ENCODE data around the gene STK10. TPM values are rescaled to one million over a fixed set of nuclear protein-coding genes. Genes with fewer than 3 reads are reported as not detected.

STK10 gene
- total and polyA plus RNA-seq, 4 donors, result 2.8 to 21.7 (median 7.7) TPM

DNA sequence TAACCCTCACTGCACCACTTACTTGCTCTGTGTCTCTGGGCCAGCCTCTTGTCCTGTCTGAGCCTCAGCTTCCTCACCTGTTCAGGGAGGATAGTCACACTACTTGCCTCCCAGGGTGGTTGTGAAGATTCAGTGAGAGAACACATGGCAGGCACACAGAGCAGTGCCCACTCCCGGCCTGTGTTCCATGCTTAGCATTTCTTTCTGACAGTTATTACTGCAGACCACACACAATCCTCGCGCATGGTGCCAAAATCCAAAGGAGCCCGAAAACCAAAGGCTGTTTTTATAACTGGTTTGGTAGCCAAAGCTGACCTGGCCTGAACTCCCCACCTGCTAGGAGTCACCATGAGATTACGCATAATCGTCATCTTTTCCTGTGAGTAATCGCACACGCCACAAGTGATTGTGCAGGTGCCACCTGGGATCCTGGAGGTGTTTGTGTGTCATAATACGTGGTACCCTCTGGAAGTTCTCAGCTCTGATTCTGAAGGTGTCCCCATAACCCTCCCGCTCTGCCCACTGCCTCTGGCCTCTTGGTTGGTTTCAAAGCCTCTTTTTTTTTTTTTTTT is 97.0 kb downstream of the STK10 start:
- Histone ChIP-seq H3K4me1 (ENCODE audit: control insufficient read depth in 4 of 4, insufficient read depth in 4 of 4, low read length in 3 of 4) (no peaks in the 10 kb centered on the region), H3K9ac (ENCODE audit: low read depth in 1 of 2, low read length in 2 of 2) (no peak overlapping the region), H3K27me3 (ENCODE audit: control insufficient read depth in 4 of 4, insufficient read depth in 4 of 4, low read length in 3 of 4) (no peaks in the 10 kb centered on the region), H3K9me3 (ENCODE audit: control insufficient read depth in 4 of 4, low read length in 3 of 4) (no peaks in the 10 kb centered on the region), H3K4me3 (ENCODE audit: low read depth in 1 of 3, low read length in 3 of 3) (no peak overlapping the region), H3K27ac (ENCODE audit: low read depth in 1 of 2, low read length in 2 of 2) (no peak overlapping the region), H3K36me3 (ENCODE audit: control insufficient read depth in 4 of 4, insufficient read depth in 3 of 4, low read depth in 1 of 4, low read length in 3 of 4) (peaks cover 0 to 5% (median 2%) of the 10 kb centered on the region in 4 donors)
- TF ChIP-seq, protein P1, sequence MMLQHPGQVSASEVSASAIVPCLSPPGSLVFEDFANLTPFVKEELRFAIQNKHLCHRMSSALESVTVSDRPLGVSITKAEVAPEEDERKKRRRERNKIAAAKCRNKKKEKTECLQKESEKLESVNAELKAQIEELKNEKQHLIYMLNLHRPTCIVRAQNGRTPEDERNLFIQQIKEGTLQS (IDR thresholded peaks at IDR 0.05), result no peak
- TF ChIP-seq REST (IDR thresholded peaks at IDR 0.05) (no peak), RAD21 (IDR thresholded peaks at IDR 0.05) (no peak), SP1 (IDR thresholded peaks at IDR 0.05) (no peak), JUND (IDR thresholded peaks at IDR 0.05) (no peak), HNF4G (IDR thresholded peaks at IDR 0.05) (no peak)
- TF ChIP-seq, protein P2, sequence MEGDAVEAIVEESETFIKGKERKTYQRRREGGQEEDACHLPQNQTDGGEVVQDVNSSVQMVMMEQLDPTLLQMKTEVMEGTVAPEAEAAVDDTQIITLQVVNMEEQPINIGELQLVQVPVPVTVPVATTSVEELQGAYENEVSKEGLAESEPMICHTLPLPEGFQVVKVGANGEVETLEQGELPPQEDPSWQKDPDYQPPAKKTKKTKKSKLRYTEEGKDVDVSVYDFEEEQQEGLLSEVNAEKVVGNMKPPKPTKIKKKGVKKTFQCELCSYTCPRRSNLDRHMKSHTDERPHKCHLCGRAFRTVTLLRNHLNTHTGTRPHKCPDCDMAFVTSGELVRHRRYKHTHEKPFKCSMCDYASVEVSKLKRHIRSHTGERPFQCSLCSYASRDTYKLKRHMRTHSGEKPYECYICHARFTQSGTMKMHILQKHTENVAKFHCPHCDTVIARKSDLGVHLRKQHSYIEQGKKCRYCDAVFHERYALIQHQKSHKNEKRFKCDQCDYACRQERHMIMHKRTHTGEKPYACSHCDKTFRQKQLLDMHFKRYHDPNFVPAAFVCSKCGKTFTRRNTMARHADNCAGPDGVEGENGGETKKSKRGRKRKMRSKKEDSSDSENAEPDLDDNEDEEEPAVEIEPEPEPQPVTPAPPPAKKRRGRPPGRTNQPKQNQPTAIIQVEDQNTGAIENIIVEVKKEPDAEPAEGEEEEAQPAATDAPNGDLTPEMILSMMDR (IDR thresholded peaks at IDR 0.05; ENCODE audit: low read depth, low read length, missing input control), result no peak
- TF ChIP-seq, protein P3, sequence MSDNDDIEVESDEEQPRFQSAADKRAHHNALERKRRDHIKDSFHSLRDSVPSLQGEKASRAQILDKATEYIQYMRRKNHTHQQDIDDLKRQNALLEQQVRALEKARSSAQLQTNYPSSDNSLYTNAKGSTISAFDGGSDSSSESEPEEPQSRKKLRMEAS (IDR thresholded peaks at IDR 0.05), result no peak
- TF ChIP-seq, protein P4, sequence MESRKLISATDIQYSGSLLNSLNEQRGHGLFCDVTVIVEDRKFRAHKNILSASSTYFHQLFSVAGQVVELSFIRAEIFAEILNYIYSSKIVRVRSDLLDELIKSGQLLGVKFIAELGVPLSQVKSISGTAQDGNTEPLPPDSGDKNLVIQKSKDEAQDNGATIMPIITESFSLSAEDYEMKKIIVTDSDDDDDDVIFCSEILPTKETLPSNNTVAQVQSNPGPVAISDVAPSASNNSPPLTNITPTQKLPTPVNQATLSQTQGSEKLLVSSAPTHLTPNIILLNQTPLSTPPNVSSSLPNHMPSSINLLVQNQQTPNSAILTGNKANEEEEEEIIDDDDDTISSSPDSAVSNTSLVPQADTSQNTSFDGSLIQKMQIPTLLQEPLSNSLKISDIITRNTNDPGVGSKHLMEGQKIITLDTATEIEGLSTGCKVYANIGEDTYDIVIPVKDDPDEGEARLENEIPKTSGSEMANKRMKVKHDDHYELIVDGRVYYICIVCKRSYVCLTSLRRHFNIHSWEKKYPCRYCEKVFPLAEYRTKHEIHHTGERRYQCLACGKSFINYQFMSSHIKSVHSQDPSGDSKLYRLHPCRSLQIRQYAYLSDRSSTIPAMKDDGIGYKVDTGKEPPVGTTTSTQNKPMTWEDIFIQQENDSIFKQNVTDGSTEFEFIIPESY (IDR thresholded peaks at IDR 0.05), result no peak
- WGBS, result 96% methylated on average over 10 of the region's 10 CpGs
- no peak for DNase-seq (ENCODE audit: low spot score)

GRCh38 chr5:172089298-172090117 is 98.5 kb downstream of the STK10 start:
- Histone ChIP-seq H3K27me3 (ENCODE audit: control insufficient read depth in 4 of 4, insufficient read depth in 4 of 4, low read length in 3 of 4) (no peaks in the 10 kb centered on the region), H3K4me3 (ENCODE audit: low read depth in 1 of 3, low read length in 3 of 3) (no peak overlapping the region), H3K36me3 (ENCODE audit: control insufficient read depth in 4 of 4, insufficient read depth in 3 of 4, low read depth in 1 of 4, low read length in 3 of 4) (peaks cover 0 to 5% (median 2%) of the 10 kb centered on the region in 4 donors), H3K27ac (ENCODE audit: low read depth in 1 of 2, low read length in 2 of 2) (no peak overlapping the region), H3K9me3 (ENCODE audit: control insufficient read depth in 4 of 4, low read length in 3 of 4) (no peaks in the 10 kb centered on the region), H3K9ac (ENCODE audit: low read depth in 1 of 2, low read length in 2 of 2) (no peak overlapping the region), H3K4me1 (ENCODE audit: control insufficient read depth in 4 of 4, insufficient read depth in 4 of 4, low read length in 3 of 4) (no peaks in the 10 kb centered on the region)
- 96% methylated on average over 7 of the region's 7 CpGs for WGBS
- no peak for TF ChIP-seq GABPA (IDR thresholded peaks at IDR 0.05 in 1 of 2, conservative IDR thresholded peaks at IDR 0.05 in 1 of 2)
- TF ChIP-seq HNF4A (conservative IDR thresholded peaks at IDR 0.05), result no peak
- no peak for TF ChIP-seq SP1 (IDR thresholded peaks at IDR 0.05)
- TF ChIP-seq, protein P1 (IDR thresholded peaks at IDR 0.05), result no peak
- TF ChIP-seq YY1 (IDR thresholded peaks at IDR 0.05), result no peak
- TF ChIP-seq HNF4G (IDR thresholded peaks at IDR 0.05), result no peak
- TF ChIP-seq, protein P4 (IDR thresholded peaks at IDR 0.05), result no peak
- no peak for TF ChIP-seq RAD21 (IDR thresholded peaks at IDR 0.05)
- TF ChIP-seq TAF1 (conservative IDR thresholded peaks at IDR 0.05), result no peak
- no peak for TF ChIP-seq FOXA2 (IDR thresholded peaks at IDR 0.05)
- no peak for TF ChIP-seq NR2F2 (IDR thresholded peaks at IDR 0.05)
- TF ChIP-seq FOXA1 (IDR thresholded peaks at IDR 0.05), result no peak
- TF ChIP-seq, protein P3 (IDR thresholded peaks at IDR 0.05), result no peak
- no peak for DNase-seq (ENCODE audit: low spot score)
